Neural progenitor cell (in vitro differentiated cells): ENCODE measurements around the gene TMEM52.

Experiments
- EZH2 ChIP-seq: fragments of 200-600 bp; sonication (generic); IDR thresholded peaks from 2 replicates; pipeline ENCODE4 v1.6.1; 2017; ENCODE audit warnings: antibody characterized with exemption, mild to moderate bottlenecking, moderate library complexity
- EZH2phosphoT487 ChIP-seq: fragments of 200-600 bp; sonication (generic); IDR thresholded peaks from 2 replicates; pipeline ENCODE4 v1.6.1; 2017; ENCODE audit warnings: antibody characterized with exemption
- TF ChIP-seq, protein P1 (sequence below): fragments of 200-600 bp; sonication (generic); IDR thresholded peaks from 2 replicates; pipeline ENCODE4 v1.5.1; 2017; ENCODE audit warnings: antibody characterized with exemption, mild to moderate bottlenecking

DNA sequence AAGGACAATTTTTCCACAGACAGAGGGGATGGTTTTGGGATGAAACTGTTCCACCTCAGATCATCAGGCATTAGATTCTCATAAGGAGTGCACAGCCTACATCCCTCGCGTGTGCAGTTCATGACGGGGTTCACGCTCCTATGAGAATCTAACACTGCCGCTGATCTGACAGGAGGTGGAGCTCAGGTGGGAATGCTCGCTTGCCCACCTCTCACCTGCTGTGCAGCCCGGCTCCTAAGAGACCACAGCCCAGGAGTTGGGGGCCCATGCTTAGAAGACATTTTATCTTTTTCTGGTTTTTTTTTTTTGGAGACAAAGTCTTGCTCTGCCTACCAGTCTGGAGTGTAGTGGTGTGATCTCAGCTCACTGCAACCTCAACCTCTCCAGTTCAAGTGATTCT lies 44.2 kb downstream of the TMEM52 start:
- TF ChIP-seq EZH2 = no peak
- TF ChIP-seq, protein P1, sequence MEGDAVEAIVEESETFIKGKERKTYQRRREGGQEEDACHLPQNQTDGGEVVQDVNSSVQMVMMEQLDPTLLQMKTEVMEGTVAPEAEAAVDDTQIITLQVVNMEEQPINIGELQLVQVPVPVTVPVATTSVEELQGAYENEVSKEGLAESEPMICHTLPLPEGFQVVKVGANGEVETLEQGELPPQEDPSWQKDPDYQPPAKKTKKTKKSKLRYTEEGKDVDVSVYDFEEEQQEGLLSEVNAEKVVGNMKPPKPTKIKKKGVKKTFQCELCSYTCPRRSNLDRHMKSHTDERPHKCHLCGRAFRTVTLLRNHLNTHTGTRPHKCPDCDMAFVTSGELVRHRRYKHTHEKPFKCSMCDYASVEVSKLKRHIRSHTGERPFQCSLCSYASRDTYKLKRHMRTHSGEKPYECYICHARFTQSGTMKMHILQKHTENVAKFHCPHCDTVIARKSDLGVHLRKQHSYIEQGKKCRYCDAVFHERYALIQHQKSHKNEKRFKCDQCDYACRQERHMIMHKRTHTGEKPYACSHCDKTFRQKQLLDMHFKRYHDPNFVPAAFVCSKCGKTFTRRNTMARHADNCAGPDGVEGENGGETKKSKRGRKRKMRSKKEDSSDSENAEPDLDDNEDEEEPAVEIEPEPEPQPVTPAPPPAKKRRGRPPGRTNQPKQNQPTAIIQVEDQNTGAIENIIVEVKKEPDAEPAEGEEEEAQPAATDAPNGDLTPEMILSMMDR = no peak
- TF ChIP-seq EZH2phosphoT487 = no peak
